Measurements from ENCODE around the gene PVALEF. TPM values are rescaled to one million over a fixed set of nuclear protein-coding genes. Genes with fewer than 3 reads are reported as not detected.

Gene PVALEF
- total RNA-seq, 1 donor from 2014 or later: not detected

DNA sequence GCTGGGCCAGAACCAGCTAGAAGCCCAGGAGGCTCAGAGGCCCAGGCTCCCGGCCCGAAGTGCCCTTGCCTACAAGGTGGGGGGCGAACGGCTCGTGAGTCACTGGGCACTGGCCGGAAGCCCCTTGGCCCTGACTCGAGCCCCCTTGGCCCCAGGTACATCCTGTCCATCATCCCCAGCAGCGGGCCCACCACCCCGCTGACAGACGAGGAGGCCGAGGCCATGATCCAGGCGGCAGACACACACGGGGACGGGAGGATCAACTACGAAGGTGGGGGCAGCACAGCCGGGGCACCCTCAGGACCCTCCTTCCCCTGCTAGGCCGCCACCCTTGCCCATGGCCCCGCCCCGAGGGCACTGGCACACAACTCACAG, 16.5 kb downstream of the PVALEF start:
- no peaks in the 10 kb centered on the region for H3K9me3 Mint-ChIP-seq (ENCODE audit: low read depth)
- no peak overlapping the region for H3K4me3 Mint-ChIP-seq (ENCODE audit: unreplicated experiment)
- H3K27ac Mint-ChIP-seq (ENCODE audit: unreplicated experiment): no peak overlapping the region
- no peaks in the 10 kb centered on the region for H3K4me1 Mint-ChIP-seq (ENCODE audit: low read depth)
- DNase-seq (ENCODE audit: low spot score): no peak
- H3K27me3 Mint-ChIP-seq (ENCODE audit: low read depth): no peaks in the 10 kb centered on the region
- no peaks in the 10 kb centered on the region for H3K36me3 Mint-ChIP-seq (ENCODE audit: low read depth)
- TF ChIP-seq, protein P1, sequence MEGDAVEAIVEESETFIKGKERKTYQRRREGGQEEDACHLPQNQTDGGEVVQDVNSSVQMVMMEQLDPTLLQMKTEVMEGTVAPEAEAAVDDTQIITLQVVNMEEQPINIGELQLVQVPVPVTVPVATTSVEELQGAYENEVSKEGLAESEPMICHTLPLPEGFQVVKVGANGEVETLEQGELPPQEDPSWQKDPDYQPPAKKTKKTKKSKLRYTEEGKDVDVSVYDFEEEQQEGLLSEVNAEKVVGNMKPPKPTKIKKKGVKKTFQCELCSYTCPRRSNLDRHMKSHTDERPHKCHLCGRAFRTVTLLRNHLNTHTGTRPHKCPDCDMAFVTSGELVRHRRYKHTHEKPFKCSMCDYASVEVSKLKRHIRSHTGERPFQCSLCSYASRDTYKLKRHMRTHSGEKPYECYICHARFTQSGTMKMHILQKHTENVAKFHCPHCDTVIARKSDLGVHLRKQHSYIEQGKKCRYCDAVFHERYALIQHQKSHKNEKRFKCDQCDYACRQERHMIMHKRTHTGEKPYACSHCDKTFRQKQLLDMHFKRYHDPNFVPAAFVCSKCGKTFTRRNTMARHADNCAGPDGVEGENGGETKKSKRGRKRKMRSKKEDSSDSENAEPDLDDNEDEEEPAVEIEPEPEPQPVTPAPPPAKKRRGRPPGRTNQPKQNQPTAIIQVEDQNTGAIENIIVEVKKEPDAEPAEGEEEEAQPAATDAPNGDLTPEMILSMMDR (IDR thresholded peaks at IDR 0.05): no peak

DNA sequence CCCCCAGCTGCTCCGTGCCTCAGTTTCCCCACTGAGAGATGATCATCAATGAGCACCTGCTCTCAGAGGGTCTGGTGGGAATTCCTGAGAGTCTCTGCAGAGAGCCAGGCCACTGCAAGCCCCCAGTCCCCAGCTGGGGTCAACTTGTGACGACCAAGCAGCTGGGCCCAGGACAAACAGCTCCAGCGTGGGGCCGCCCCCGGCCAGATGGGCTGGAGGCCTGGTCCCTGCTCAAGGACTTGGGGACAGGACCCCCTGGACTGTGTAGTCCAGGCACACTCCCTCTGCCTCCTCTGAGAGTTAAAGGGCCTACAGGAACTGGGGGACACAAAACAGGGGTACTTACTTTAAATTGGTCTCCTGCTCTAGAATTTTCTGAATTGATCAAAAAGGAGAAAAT, 17.3 kb downstream of the PVALEF start:
- H3K4me3 Mint-ChIP-seq (ENCODE audit: unreplicated experiment): no peak overlapping the region
- no peak for DNase-seq (ENCODE audit: low spot score)
- H3K9me3 Mint-ChIP-seq (ENCODE audit: low read depth): no peaks in the 10 kb centered on the region
- H3K4me1 Mint-ChIP-seq (ENCODE audit: low read depth): no peaks in the 10 kb centered on the region
- TF ChIP-seq, protein P1 (IDR thresholded peaks at IDR 0.05): no peak
- no peak overlapping the region for H3K27ac Mint-ChIP-seq (ENCODE audit: unreplicated experiment)
- H3K27me3 Mint-ChIP-seq (ENCODE audit: low read depth): no peaks in the 10 kb centered on the region
- H3K36me3 Mint-ChIP-seq (ENCODE audit: low read depth): no peaks in the 10 kb centered on the region

DNA sequence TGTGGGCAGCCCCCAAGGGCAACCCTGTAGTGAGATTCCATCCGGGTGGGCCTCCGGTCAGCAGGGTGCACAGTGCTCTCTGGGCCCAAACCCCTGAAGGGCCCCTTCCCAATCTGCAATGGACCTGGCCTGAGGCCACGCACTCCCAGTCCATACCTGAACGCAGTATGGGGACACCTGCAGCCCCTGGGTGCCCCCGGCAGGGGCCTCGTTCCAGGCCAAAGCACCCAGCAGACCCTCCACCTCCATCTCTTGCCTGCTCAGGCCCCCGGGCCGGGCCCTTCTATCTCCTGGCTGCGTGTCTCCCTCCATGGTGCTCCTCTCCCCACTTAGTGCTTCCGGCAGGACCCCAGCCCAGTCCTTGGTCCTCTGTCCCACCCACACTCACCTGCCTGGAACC, 18.0 kb downstream of the PVALEF start:
- DNase-seq (ENCODE audit: low spot score): no peak
- no peaks in the 10 kb centered on the region for H3K4me1 Mint-ChIP-seq (ENCODE audit: low read depth)
- TF ChIP-seq, protein P1 (IDR thresholded peaks at IDR 0.05): no peak
- no peak overlapping the region for H3K27ac Mint-ChIP-seq (ENCODE audit: unreplicated experiment)
- H3K4me3 Mint-ChIP-seq (ENCODE audit: unreplicated experiment): no peak overlapping the region
- no peaks in the 10 kb centered on the region for H3K27me3 Mint-ChIP-seq (ENCODE audit: low read depth)
- H3K36me3 Mint-ChIP-seq (ENCODE audit: low read depth): no peaks in the 10 kb centered on the region
- no peaks in the 10 kb centered on the region for H3K9me3 Mint-ChIP-seq (ENCODE audit: low read depth)

DNA sequence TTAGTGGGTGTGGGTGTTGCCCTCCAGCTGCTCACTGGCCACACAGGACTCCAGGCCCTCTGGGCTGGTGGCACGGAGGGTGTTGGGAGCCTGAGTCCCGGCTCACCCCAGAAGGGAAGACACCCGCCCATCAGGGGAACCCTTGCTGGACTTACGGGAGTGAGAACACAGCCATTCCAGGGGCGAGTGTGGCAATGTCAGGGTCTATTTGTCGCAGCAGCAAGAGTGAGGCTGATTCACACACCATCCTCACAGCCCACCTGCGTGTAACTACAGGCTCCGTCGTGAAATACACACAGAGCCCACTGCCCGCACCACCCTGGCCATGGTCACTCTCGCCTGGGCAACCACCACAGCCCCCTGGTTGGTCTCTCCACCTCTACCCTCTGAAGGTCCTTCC, 18.5 kb downstream of the PVALEF start:
- H3K27ac Mint-ChIP-seq (ENCODE audit: unreplicated experiment): no peak overlapping the region
- no peaks in the 10 kb centered on the region for H3K9me3 Mint-ChIP-seq (ENCODE audit: low read depth)
- H3K4me3 Mint-ChIP-seq (ENCODE audit: unreplicated experiment): no peak overlapping the region
- H3K36me3 Mint-ChIP-seq (ENCODE audit: low read depth): no peaks in the 10 kb centered on the region
- no peak for DNase-seq (ENCODE audit: low spot score)
- no peaks in the 10 kb centered on the region for H3K27me3 Mint-ChIP-seq (ENCODE audit: low read depth)
- no peaks in the 10 kb centered on the region for H3K4me1 Mint-ChIP-seq (ENCODE audit: low read depth)
- TF ChIP-seq, protein P1 (IDR thresholded peaks at IDR 0.05): no peak

DNA sequence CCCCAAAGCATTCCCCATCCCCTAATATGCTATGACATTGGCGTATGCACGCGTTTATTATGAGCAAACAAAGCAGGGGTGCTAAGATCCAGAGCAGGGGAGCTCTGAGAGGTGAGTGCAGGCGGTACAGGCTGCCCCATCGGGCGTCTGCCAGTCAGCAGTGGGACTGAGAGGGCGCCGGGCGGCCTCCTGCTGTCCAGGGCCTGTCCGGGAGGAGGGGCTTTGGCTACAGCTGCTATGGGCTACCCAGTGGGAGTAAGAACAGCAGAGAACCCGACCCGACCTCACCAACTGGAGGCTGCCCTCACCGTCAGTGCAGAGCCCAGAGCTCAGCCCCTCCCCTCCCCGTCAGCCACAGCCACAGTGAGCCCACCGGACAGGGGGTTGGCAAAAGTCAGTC, 19.2 kb downstream of the PVALEF start:
- H3K27ac Mint-ChIP-seq (ENCODE audit: unreplicated experiment): no peak overlapping the region
- DNase-seq (ENCODE audit: low spot score): no peak
- H3K4me1 Mint-ChIP-seq (ENCODE audit: low read depth): no peaks in the 10 kb centered on the region
- H3K4me3 Mint-ChIP-seq (ENCODE audit: unreplicated experiment): no peak overlapping the region
- H3K9me3 Mint-ChIP-seq (ENCODE audit: low read depth): no peaks in the 10 kb centered on the region
- H3K27me3 Mint-ChIP-seq (ENCODE audit: low read depth): no peaks in the 10 kb centered on the region
- H3K36me3 Mint-ChIP-seq (ENCODE audit: low read depth): peaks cover 2% of the 10 kb centered on the region
- TF ChIP-seq, protein P1 (IDR thresholded peaks at IDR 0.05): no peak

All from chondrocyte (in vitro differentiated cells).